Endodermal cell (in vitro differentiated cells): ENCODE measurements around the gene AGBL1. TPM values are rescaled to one million over a fixed set of nuclear protein-coding genes. Genes with fewer than 3 reads are reported as not detected.

Source experiments
- DNase-seq: peaks from one replicate; pipeline ENCODE4 v3.0.0-alpha.2; 2017
- H3K27ac ChIP-seq: 2 replicates; pipeline ENCODE4 v1.5.1; 2013; ENCODE audit warnings: mild to moderate bottlenecking, low read depth, low read length, moderate library complexity
- H3K27me3 ChIP-seq: 2 replicates; pipeline ENCODE4 v1.6.1; 2013; ENCODE audit warnings: mild to moderate bottlenecking, low read length, moderate library complexity; ENCODE audit not compliant: insufficient read depth, control insufficient read depth, poor library complexity, severe bottlenecking
- H3K36me3 ChIP-seq: 2 replicates; pipeline ENCODE4 v1.7.0; 2013; ENCODE audit warnings: mild to moderate bottlenecking, low read length, moderate library complexity; ENCODE audit not compliant: control insufficient read depth, insufficient read depth
- H3K4me1 ChIP-seq: one replicate; pipeline ENCODE4 v1.7.0; 2013; ENCODE audit warnings: low read length; ENCODE audit not compliant: control insufficient read depth, insufficient read depth
- H3K4me3 ChIP-seq: 2 replicates; pipeline ENCODE4 v1.5.1; 2013; ENCODE audit warnings: mild to moderate bottlenecking, low read length, moderate library complexity
- H3K9ac ChIP-seq: 2 replicates; pipeline ENCODE4 v1.6.1; 2013; ENCODE audit warnings: mild to moderate bottlenecking, low read length, moderate library complexity; ENCODE audit not compliant: poor library complexity, severe bottlenecking; ENCODE audit errors: extremely low read depth
- H3K9me3 ChIP-seq: 2 replicates; pipeline ENCODE4 v1.6.1; 2013; ENCODE audit warnings: mild to moderate bottlenecking, low read length, moderate library complexity; ENCODE audit not compliant: control insufficient read depth
- H3K27ac Mint-ChIP-seq: 2 replicates; pipeline ENCODE4 v1.8.0; 2020; ENCODE audit warnings: mixed read lengths
- H3K27me3 Mint-ChIP-seq: 2 replicates; pipeline ENCODE4 v1.8.0; 2021; ENCODE audit warnings: mild to moderate bottlenecking, mixed read lengths; ENCODE audit not compliant: insufficient read depth
- H3K36me3 Mint-ChIP-seq: 2 replicates; pipeline ENCODE4 v1.8.0; 2020; ENCODE audit warnings: low read depth, mixed read lengths
- H3K4me1 Mint-ChIP-seq: 2 replicates; pipeline ENCODE4 v1.8.0; 2020; ENCODE audit warnings: mixed read lengths
- H3K4me3 Mint-ChIP-seq: 2 replicates; pipeline ENCODE4 v1.8.0; 2020; ENCODE audit warnings: mild to moderate bottlenecking, moderate library complexity, mixed read lengths
- H3K9me3 Mint-ChIP-seq: 2 replicates; pipeline ENCODE4 v1.8.0; 2020; ENCODE audit warnings: mild to moderate bottlenecking, mixed read lengths
- WGBS, 2 experiments: methylation state at CpG; one replicate each; pipeline versions ENCODE4 v1.1.5 to v1.1.7; 2013; ENCODE audit warnings: missing lambda C conversion rate in 2 of 2, mixed read lengths in 1 of 2; ENCODE audit not compliant: insufficient coverage in 1 of 2, insufficient read length in 1 of 2; 5-methylcytosine and 5-hydroxymethylcytosine counted together
- total RNA-seq, 2 donors: library from RNA; stranded (reverse); fragmentation: NEBNext Ultra II Directional in 1 of 2; extraction: Animal tissue kit (Norgen Biotek cat#: 25700) in 1 of 2; gene quantifications; 2 replicates in 1 of 2; 3 replicates in 1 of 2; pipeline ENCODE4 v1.2.1, GENCODE V29; 2021
- TF ChIP-seq, protein P1 (sequence below): fragments of 200-600 bp; sonication (generic); conservative IDR thresholded peaks from 2 replicates; pipeline ENCODE4 v1.5.0; 2021; ENCODE audit warnings: antibody characterized with exemption, mild to moderate bottlenecking

Gene AGBL1
- total RNA-seq, 2 donors from 2014 or later, result 0.07 to 0.11 TPM

DNA sequence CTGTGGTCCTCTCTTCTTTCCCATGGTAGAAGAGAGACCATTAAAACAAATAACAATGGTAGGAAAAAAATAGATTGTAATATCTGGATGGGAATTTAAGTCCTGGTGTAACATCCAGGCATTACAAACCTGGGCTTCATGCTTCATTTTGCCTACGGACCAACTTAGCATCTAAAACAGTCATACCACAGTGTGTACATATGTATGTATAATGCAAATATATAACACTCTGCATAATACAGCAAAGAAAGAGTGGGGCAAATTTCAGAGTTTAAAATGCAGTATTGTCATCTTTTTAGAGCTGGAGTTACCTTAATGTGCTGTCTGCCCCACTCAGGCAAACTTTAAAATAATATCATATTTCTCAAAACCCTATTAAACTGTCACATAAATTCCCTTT is 298.2 kb downstream of the AGBL1 start:
- DNase-seq, result no peak
- no peaks in the 10 kb centered on the region for H3K4me1 ChIP-seq
- H3K4me3 ChIP-seq, result no peak overlapping the region
- H3K27me3 ChIP-seq, result no peaks in the 10 kb centered on the region
- no peaks in the 10 kb centered on the region for H3K9me3 ChIP-seq
- H3K27ac ChIP-seq, result no peak overlapping the region
- Mint-ChIP-seq H3K9me3 (peaks cover 5% of the 10 kb centered on the region), H3K27me3 (no peaks in the 10 kb centered on the region), H3K27ac (no peak overlapping the region), H3K4me3 (no peak overlapping the region), H3K4me1 (peaks cover 14% of the 10 kb centered on the region), H3K36me3 (no peaks in the 10 kb centered on the region)
- TF ChIP-seq, protein P1, sequence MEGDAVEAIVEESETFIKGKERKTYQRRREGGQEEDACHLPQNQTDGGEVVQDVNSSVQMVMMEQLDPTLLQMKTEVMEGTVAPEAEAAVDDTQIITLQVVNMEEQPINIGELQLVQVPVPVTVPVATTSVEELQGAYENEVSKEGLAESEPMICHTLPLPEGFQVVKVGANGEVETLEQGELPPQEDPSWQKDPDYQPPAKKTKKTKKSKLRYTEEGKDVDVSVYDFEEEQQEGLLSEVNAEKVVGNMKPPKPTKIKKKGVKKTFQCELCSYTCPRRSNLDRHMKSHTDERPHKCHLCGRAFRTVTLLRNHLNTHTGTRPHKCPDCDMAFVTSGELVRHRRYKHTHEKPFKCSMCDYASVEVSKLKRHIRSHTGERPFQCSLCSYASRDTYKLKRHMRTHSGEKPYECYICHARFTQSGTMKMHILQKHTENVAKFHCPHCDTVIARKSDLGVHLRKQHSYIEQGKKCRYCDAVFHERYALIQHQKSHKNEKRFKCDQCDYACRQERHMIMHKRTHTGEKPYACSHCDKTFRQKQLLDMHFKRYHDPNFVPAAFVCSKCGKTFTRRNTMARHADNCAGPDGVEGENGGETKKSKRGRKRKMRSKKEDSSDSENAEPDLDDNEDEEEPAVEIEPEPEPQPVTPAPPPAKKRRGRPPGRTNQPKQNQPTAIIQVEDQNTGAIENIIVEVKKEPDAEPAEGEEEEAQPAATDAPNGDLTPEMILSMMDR, result no peak
- H3K9ac ChIP-seq, result no peak overlapping the region
- 100% methylated on average over 1 of the region's 1 CpG; no CpG with 5 or more reads in 1 of the 2 experiments for WGBS, 2 experiments
- H3K36me3 ChIP-seq, result no peaks in the 10 kb centered on the region

DNA sequence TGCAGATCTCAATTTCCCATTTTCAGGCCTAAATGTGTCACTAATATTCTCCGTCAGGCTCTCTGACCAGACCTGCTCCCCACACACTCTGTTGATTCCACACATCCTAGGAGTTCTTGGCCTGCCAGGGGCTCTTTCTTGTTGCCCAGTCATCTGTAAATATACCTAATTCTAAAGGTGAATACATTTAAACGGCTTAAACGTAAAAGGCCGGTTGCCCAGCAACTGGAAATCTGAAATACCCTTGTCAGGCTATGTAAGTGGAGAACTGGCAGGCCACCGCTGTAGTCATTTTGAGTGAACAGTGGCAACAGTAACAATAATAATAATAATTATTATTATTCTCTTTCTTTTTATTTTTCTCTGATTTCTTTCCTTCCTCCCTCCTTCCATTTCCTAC is 302.7 kb downstream of the AGBL1 start:
- H3K27me3 ChIP-seq, result no peaks in the 10 kb centered on the region
- H3K9me3 ChIP-seq, result no peaks in the 10 kb centered on the region
- H3K36me3 Mint-ChIP-seq, result no peaks in the 10 kb centered on the region
- 91 to 100% methylated on average over 2 to 5 of the region's 5 CpGs for WGBS, 2 experiments
- no peak overlapping the region for H3K27ac Mint-ChIP-seq
- no peak overlapping the region for H3K4me3 Mint-ChIP-seq
- H3K4me1 ChIP-seq, result no peaks in the 10 kb centered on the region
- DNase-seq, result no peak
- no peaks in the 10 kb centered on the region for H3K9me3 Mint-ChIP-seq
- H3K4me3 ChIP-seq, result no peak overlapping the region
- H3K36me3 ChIP-seq, result no peaks in the 10 kb centered on the region
- H3K27ac ChIP-seq, result no peak overlapping the region
- peaks cover 24% of the 10 kb centered on the region for H3K4me1 Mint-ChIP-seq
- TF ChIP-seq, protein P1, result no peak
- H3K27me3 Mint-ChIP-seq, result no peaks in the 10 kb centered on the region
- H3K9ac ChIP-seq, result no peak overlapping the region

DNA sequence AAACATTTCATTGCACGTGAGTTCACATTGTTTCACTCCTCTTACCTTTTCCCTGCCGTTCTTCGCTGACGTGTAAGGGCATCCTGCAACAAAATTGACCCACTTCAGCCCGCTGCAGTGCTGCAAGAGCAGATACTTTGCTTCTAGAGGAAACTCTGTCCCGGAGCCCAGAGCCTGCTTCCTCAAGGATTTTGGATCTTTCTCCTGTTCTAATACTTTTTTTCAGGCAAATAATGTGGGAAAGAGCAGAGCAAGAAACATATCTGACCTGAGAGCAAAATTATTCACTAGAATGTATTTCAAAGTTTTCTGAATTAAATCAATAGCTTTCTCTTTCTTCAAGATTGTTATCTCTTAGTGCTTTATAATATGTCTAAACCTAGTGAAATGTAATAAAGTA is 303.9 kb downstream of the AGBL1 start:
- H3K4me3 ChIP-seq, result no peak overlapping the region
- Mint-ChIP-seq H3K4me3 (no peak overlapping the region), H3K4me1 (peaks cover 22% of the 10 kb centered on the region), H3K27me3 (no peaks in the 10 kb centered on the region), H3K36me3 (no peaks in the 10 kb centered on the region), H3K9me3 (no peaks in the 10 kb centered on the region), H3K27ac (no peak overlapping the region)
- no peak for DNase-seq
- H3K9me3 ChIP-seq, result no peaks in the 10 kb centered on the region
- no peaks in the 10 kb centered on the region for H3K4me1 ChIP-seq
- H3K9ac ChIP-seq, result no peak overlapping the region
- no peak overlapping the region for H3K27ac ChIP-seq
- no peaks in the 10 kb centered on the region for H3K36me3 ChIP-seq
- TF ChIP-seq, protein P1, result no peak
- H3K27me3 ChIP-seq, result no peaks in the 10 kb centered on the region
- 93 to 100% methylated on average over 5 to 6 of the region's 6 CpGs for WGBS, 2 experiments
